SU-DHL-6 (cell line): ENCODE measurements around the gene GPR132.
"Not testable (repeated sequence)": the region's sequence is repeated elsewhere in the genome, so short reads cannot be mapped to it uniquely, and the experiment has no call there.

Experiments
- H2AFZ ChIP-seq: fragments of 200-600 bp; sonication (generic); 2 replicates; pipeline ENCODE4 v1.6.1; 2014; ENCODE audit warnings: low read depth, mild to moderate bottlenecking, moderate library complexity, mixed read lengths, antibody characterized with exemption, low read length; ENCODE audit not compliant: severe bottlenecking
- H3F3A ChIP-seq: fragments of 200-600 bp; shearing (Covaris generic); 2 replicates; pipeline ENCODE4 v1.6.0; 2016; ENCODE audit warnings: antibody characterized with exemption, mild to moderate bottlenecking; ENCODE audit not compliant: insufficient read depth
- H3K27ac ChIP-seq: fragments of 200-600 bp; sonication (generic); 2 replicates; pipeline ENCODE4 v1.5.1; 2016; ENCODE audit warnings: low read depth, mild to moderate bottlenecking, low read length, moderate library complexity, mixed read lengths
- H3K27me3 ChIP-seq: fragments of 200-600 bp; sonication (generic), shearing (Covaris generic); 2 replicates; pipeline ENCODE4 v1.6.0; 2014; ENCODE audit warnings: mild to moderate bottlenecking, low read length
- H3K36me3 ChIP-seq: fragments of 200-600 bp; sonication (generic); 2 replicates; pipeline ENCODE4 v1.6.1; 2014; ENCODE audit warnings: mild to moderate bottlenecking, low read length, mixed read lengths
- H3K4me2 ChIP-seq: fragments of 300-600, 200-600 bp; shearing (Covaris generic), sonication (generic); 2 replicates; pipeline ENCODE4 v1.6.0; 2014; ENCODE audit warnings: low read length, low read depth, mild to moderate bottlenecking; ENCODE audit not compliant: poor library complexity, severe bottlenecking
- H3K4me3 ChIP-seq: fragments of 200-600 bp; sonication (generic); 2 replicates; pipeline ENCODE4 v1.5.1; 2014; ENCODE audit warnings: antibody characterized with exemption, low read length, mild to moderate bottlenecking, mixed read lengths; ENCODE audit not compliant: insufficient read depth, poor library complexity, severe bottlenecking
- H3K79me2 ChIP-seq: fragments of 200-600 bp; sonication (generic); 2 replicates; pipeline ENCODE4 v1.6.1; 2014; ENCODE audit warnings: mild to moderate bottlenecking, low read length, moderate library complexity; ENCODE audit not compliant: insufficient read depth
- H3K9ac ChIP-seq: fragments of 200-600 bp; sonication (generic); 2 replicates; pipeline ENCODE4 v1.7.0; 2014; ENCODE audit warnings: mild to moderate bottlenecking, low read length
- H3K9me2 ChIP-seq: fragments of 200-600 bp; sonication (generic); replicated peaks from 2 replicates; pipeline ENCODE4 v1.6.1; 2014; ENCODE audit warnings: low read length; ENCODE audit not compliant: insufficient read depth
- H3K9me3 ChIP-seq: fragments of 200-600 bp; sonication (generic); 2 replicates; pipeline ENCODE4 v1.6.1; 2014; ENCODE audit warnings: low read length, mixed read lengths; ENCODE audit not compliant: insufficient read depth
- H4K20me1 ChIP-seq: fragments of 200-600 bp; sonication (generic); 2 replicates; pipeline ENCODE4 v1.6.1; 2014; ENCODE audit warnings: low read depth, mild to moderate bottlenecking, antibody characterized with exemption, low read length, moderate library complexity, mixed read lengths
- CTCF ChIP-seq: fragments of 200-600 bp; sonication (generic); IDR thresholded peaks from one replicate; pipeline ENCODE4 v1.5.1; 2017; ENCODE audit warnings: antibody characterized with exemption, mild to moderate bottlenecking, low read length, moderate library complexity; ENCODE audit not compliant: insufficient read depth, poor library complexity, severe bottlenecking
- EZH2phosphoT487 ChIP-seq: fragments of 200-600 bp; sonication (generic), shearing (Covaris generic); conservative IDR thresholded peaks from 2 replicates; pipeline ENCODE4 v1.6.1; 2018; ENCODE audit warnings: mild to moderate bottlenecking, antibody characterized with exemption, low read length, moderate library complexity, mixed read lengths

Gene GPR132

GRCh38 chr14:105083926-105084685 lies 18.9 kb upstream of the GPR132 start:
- Histone ChIP-seq H3K27me3 (no peaks in the 10 kb centered on the region), H4K20me1 (no peaks in the 10 kb centered on the region), H3K4me3 (no peak overlapping the region), H3K4me2 (no peak overlapping the region), H3K36me3 (no peaks in the 10 kb centered on the region), H3K27ac (no peak overlapping the region), H3K9me2 (no peaks in the 10 kb centered on the region), H3K79me2 (no peaks in the 10 kb centered on the region), H3K9me3 (no peaks in the 10 kb centered on the region), H3F3A (no peaks in the 10 kb centered on the region), H2AFZ (no peak overlapping the region), H3K9ac (no peak overlapping the region)
- no peak for TF ChIP-seq EZH2phosphoT487
- TF ChIP-seq CTCF, result no peak

GRCh38 chr14:105082703-105083102 lies 17.5 kb upstream of the GPR132 start:
- H3K9ac ChIP-seq, result no peak overlapping the region
- no peaks in the 10 kb centered on the region for H3K9me3 ChIP-seq
- H3K27ac ChIP-seq, result no peak overlapping the region
- no peak overlapping the region for H3K4me2 ChIP-seq
- H3K79me2 ChIP-seq, result no peaks in the 10 kb centered on the region
- H3K36me3 ChIP-seq, result no peaks in the 10 kb centered on the region
- no peaks in the 10 kb centered on the region for H3F3A ChIP-seq
- no peak overlapping the region for H2AFZ ChIP-seq
- no peaks in the 10 kb centered on the region for H3K27me3 ChIP-seq
- TF ChIP-seq CTCF (no peak), EZH2phosphoT487 (no peak)
- no peak overlapping the region for H3K4me3 ChIP-seq
- H3K9me2 ChIP-seq, result no peaks in the 10 kb centered on the region
- H4K20me1 ChIP-seq, result no peaks in the 10 kb centered on the region

- not testable (repeated sequence) for H3K27ac ChIP-seq, H3K9ac ChIP-seq, H2AFZ ChIP-seq, H3K79me2 ChIP-seq, H3K4me3 ChIP-seq, H3K36me3 ChIP-seq, H3K4me2 ChIP-seq, H3K9me2 ChIP-seq, H3F3A ChIP-seq, H4K20me1 ChIP-seq, H3K27me3 ChIP-seq, H3K9me3 ChIP-seq
Observed at GRCh38 chr14:105081473-105081872, 16.2 kb upstream of the GPR132 start.

GRCh38 chr14:105080161-105080560 lies 14.9 kb upstream of the GPR132 start:
- Histone ChIP-seq H3F3A (no peaks in the 10 kb centered on the region), H3K27ac (no peak overlapping the region), H2AFZ (no peak overlapping the region), H3K4me2 (no peak overlapping the region), H3K79me2 (no peaks in the 10 kb centered on the region), H3K4me3 (no peak overlapping the region), H4K20me1 (no peaks in the 10 kb centered on the region), H3K9me2 (no peaks in the 10 kb centered on the region), H3K9ac (no peak overlapping the region), H3K27me3 (no peaks in the 10 kb centered on the region), H3K36me3 (no peaks in the 10 kb centered on the region), H3K9me3 (no peaks in the 10 kb centered on the region)
- TF ChIP-seq EZH2phosphoT487, result no peak
- no peak for TF ChIP-seq CTCF
